HG02623 (cell line): ENCODE measurements around the gene C8G.

ENCODE experiments used
- ATAC-seq: cut with Tn5 transposase; IDR thresholded peaks from one replicate; pipeline ENCODE4 v1.9.1; 2021; ENCODE audit warnings: moderate library complexity; ENCODE audit not compliant: unreplicated experiment

The C8G gene

GRCh38 chr9:136980669-136981478 is 35.8 kb downstream of the C8G start:
- ATAC-seq = no peak

GRCh38 chr9:136981588-136982231 is 36.7 kb downstream of the C8G start:
- ATAC-seq = no peak

- ATAC-seq = no peak
Measured at GRCh38 chr9:136982232-136983051, 37.4 kb downstream of the C8G start, which contains the start of gene LCNL1. LCNL1 (plus strand) TSS chr9:136982993; CDS start chr9:136983587, 594 bp downstream.

GRCh38 chr9:136983167-136983566 is 38.1 kb downstream of the C8G start:
- ATAC-seq = no peak

- ATAC-seq = no peak
Measured at GRCh38 chr9:136983656-136984314, 38.7 kb downstream of the C8G start.

GRCh38 chr9:136984464-136985026 is 39.5 kb downstream of the C8G start:
- no peak for ATAC-seq

- no peak for ATAC-seq
Measured at GRCh38 chr9:136985027-136985602, 40.1 kb downstream of the C8G start.

GRCh38 chr9:136985853-136986252 is 40.8 kb downstream of the C8G start:
- ATAC-seq = no peak

- ATAC-seq = no peak
Measured at GRCh38 chr9:136988872-136989271, 43.8 kb downstream of the C8G start.

GRCh38 chr9:136990242-136990911 is 45.3 kb downstream of the C8G start:
- no peak for ATAC-seq

GRCh38 chr9:136991993-136992818 is 47.2 kb downstream of the C8G start, which contains the start of gene PAXX:
PAXX (plus strand) TSS chr9:136992422; CDS start chr9:136992444, 22 bp downstream.
- peak; percentile 67 for ATAC-seq

GRCh38 chr9:136992819-136993369 is 47.9 kb downstream of the C8G start:
- no peak for ATAC-seq

- ATAC-seq = no peak
Measured at GRCh38 chr9:136994180-136994887, 49.3 kb downstream of the C8G start.

- no peak for ATAC-seq
Measured at GRCh38 chr9:136994888-136995230, 49.8 kb downstream of the C8G start.

- ATAC-seq = no peak
Measured at GRCh38 chr9:136995362-136995761, 50.3 kb downstream of the C8G start.

GRCh38 chr9:136995772-136996311 is 50.8 kb downstream of the C8G start:
- ATAC-seq = no peak
